Ovary (tissue), 9 donors: ENCODE data around the gene HLA-G. TPM values are rescaled to one million over a fixed set of nuclear protein-coding genes. Genes with fewer than 3 reads are reported as not detected.

ENCODE experiments used
- DNase-seq, 5 donors: peaks; one replicate each; pipeline ENCODE4 v3.0.0-alpha.2; 2019 to 2020
- H3K27ac ChIP-seq, 2 donors: fragments of 200-600 bp; one replicate each; pipeline versions ENCODE4 v1.5.1 to v1.8.0; 2019 to 2022
- H3K27me3 ChIP-seq: fragments of 200-600 bp; one replicate; pipeline ENCODE4 v1.8.0; 2022
- H3K36me3 ChIP-seq: fragments of 200-600 bp; sonication (generic); one replicate; pipeline ENCODE4 v1.5.1; 2019
- H3K4me1 ChIP-seq: one replicate; pipeline ENCODE4 v1.8.1; 2013; ENCODE audit warnings: mild to moderate bottlenecking, moderate library complexity; ENCODE audit not compliant: insufficient read depth
- H3K4me3 ChIP-seq: fragments of 200-600 bp; sonication (generic); one replicate; pipeline ENCODE4 v1.5.1; 2017
- H3K9me3 ChIP-seq, 2 donors: fragments of 200-600 bp in 1 of 2; sonication (generic) in 1 of 2; one replicate each; pipeline versions ENCODE4 v1.5.1 to v1.8.1; 2013 to 2019; ENCODE audit warnings: mild to moderate bottlenecking in 1 of 2, moderate library complexity in 1 of 2
- EP300 ChIP-seq: sonication (generic); formaldehyde crosslinking; IDR thresholded peaks from one replicate; pipeline ENCODE4 v1.6.1; 2017; ENCODE audit warnings: antibody characterized with exemption
- POLR2A ChIP-seq: fragments of 450-650 bp; IDR thresholded peaks from one replicate; pipeline ENCODE4 v1.6.1; 2017; ENCODE audit warnings: antibody characterized with exemption, mild to moderate bottlenecking, moderate library complexity
- WGBS, 3 donors: extraction: QIAGEN DNeasy Blood & Tissue Kit in 1 of 3; methylation state at CpG; one replicate each; pipeline versions ENCODE4 v1.1.5 to v1.1.7; 2013 to 2017; 5-methylcytosine and 5-hydroxymethylcytosine counted together
- intact Hi-C, 4 donors: fragments of 100-400 bp; cut with DNase I; formaldehyde crosslinking; loops; one replicate each; pipeline versions ENCODE4 v1.11.0 to v1.15.1; 2022 to 2023
- polyA plus RNA-seq, 2 donors: library from polyadenylated mRNA; stranded (reverse); fragments of 200-250 nt in 1 of 2; fragments of 350-450 nt in 1 of 2; fragmentation: Illumina TruSeq in 1 of 2; extraction: RNeasy Lipid Tissue Mini Kit (QIAGEN cat#74804) in 1 of 2; gene quantifications; one replicate each; pipeline ENCODE4 v1.2.3, GENCODE V29; 2013 to 2014
- total RNA-seq, 7 donors: library from RNA; depleted of rRNA in 2 of 7; stranded (reverse); fragments of >200 nt in 2 of 7; fragmentation: NEBNext Ultra II Directional in 3 of 7; extraction: Animal tissue kit (Norgen Biotek cat#: 25700) in 3 of 7; gene quantifications; one replicate each; pipeline versions ENCODE4 v1.1.0 to v1.2.4, GENCODE V29; 2016 to 2023
- TF ChIP-seq, protein P1 (sequence below), 3 donors: fragments of 450-650 bp in 2 of 3; fragments of 200-600 bp in 1 of 3; IDR thresholded peaks; one replicate each; pipeline versions ENCODE4 v1.5.1 to v1.8.0; 2016 to 2022; ENCODE audit warnings: antibody characterized with exemption in 3 of 3, mild to moderate bottlenecking in 1 of 3
- donor health status: DM: no; HTN: no; CAD: no; lungs with moderate emphysema.
- donor health status: DM: no; HTN: no; CAD: no.
- donor health status: Bipolar disorder and iron deficiency.
- donor health status: DM: yes; HTN: yes; CAD: no.
- donor health status: DM: no; HTN: no; CAD: no.
- donor health status: DM: yes; HTN: yes; CAD: no.

Gene HLA-G
- total and polyA plus RNA-seq, 9 donors, result 0.06 to 1.1 (median 0.24) TPM; not detected in 3

DNA sequence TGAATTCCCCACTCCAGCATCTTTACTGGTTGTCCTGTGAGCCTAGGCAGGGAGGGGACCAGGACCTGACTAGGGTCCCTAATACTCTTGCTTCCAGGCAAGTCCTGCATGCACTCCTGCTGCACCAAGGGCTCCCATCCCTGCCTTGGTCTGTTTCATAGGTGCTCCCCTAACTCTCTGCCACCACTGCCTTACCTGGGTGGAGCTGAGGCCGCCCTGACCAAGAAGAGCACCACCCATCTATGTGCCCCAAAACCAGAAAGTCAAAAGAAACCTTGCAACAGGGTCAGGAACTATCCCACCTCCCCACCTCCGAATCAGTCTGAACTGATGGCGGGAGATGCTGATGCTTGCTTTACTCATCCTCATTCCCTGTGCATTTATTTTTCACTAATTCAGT is 23.6 kb downstream of the HLA-G start:
- WGBS, 3 donors, result 60 to 82% (median 61%) methylated on average over 3 of the region's 3 CpGs
- DNase-seq, result no peak
- no peaks in the 10 kb centered on the region for H3K9me3 ChIP-seq
- TF ChIP-seq EP300 (no peak), POLR2A (no peak)
- TF ChIP-seq, protein P1, sequence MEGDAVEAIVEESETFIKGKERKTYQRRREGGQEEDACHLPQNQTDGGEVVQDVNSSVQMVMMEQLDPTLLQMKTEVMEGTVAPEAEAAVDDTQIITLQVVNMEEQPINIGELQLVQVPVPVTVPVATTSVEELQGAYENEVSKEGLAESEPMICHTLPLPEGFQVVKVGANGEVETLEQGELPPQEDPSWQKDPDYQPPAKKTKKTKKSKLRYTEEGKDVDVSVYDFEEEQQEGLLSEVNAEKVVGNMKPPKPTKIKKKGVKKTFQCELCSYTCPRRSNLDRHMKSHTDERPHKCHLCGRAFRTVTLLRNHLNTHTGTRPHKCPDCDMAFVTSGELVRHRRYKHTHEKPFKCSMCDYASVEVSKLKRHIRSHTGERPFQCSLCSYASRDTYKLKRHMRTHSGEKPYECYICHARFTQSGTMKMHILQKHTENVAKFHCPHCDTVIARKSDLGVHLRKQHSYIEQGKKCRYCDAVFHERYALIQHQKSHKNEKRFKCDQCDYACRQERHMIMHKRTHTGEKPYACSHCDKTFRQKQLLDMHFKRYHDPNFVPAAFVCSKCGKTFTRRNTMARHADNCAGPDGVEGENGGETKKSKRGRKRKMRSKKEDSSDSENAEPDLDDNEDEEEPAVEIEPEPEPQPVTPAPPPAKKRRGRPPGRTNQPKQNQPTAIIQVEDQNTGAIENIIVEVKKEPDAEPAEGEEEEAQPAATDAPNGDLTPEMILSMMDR (IDR thresholded peaks at IDR 0.05), result no peak
- H3K36me3 ChIP-seq, result no peaks in the 10 kb centered on the region
- no peaks in the 10 kb centered on the region for H3K4me1 ChIP-seq
- no peak overlapping the region for H3K4me3 ChIP-seq
- H3K27ac ChIP-seq, result no peak overlapping the region
- intact Hi-C loops, result no loop called here
- H3K27me3 ChIP-seq, result no peaks in the 10 kb centered on the region

GRCh38 chr6:29853245-29853644 is 25.6 kb downstream of the HLA-G start:
- intact Hi-C loops, result no loop called here
- 40 to 80% (median 48%) methylated on average over 2 of the region's 2 CpGs for WGBS, 3 donors
- TF ChIP-seq EP300, result no peak
- TF ChIP-seq, protein P1 (IDR thresholded peaks at IDR 0.05), result no peak
- no peak for TF ChIP-seq POLR2A
- Histone ChIP-seq H3K36me3 (no peaks in the 10 kb centered on the region), H3K4me1 (no peaks in the 10 kb centered on the region), H3K27ac (no peak overlapping the region), H3K27me3 (no peaks in the 10 kb centered on the region), H3K9me3 (no peaks in the 10 kb centered on the region), H3K4me3 (no peak overlapping the region)
- no peak for DNase-seq

- H3K9me3 ChIP-seq, result no peaks in the 10 kb centered on the region
- DNase-seq, result no peak
- 58 to 74% (median 70%) methylated on average over 1 of the region's 1 CpG for WGBS, 3 donors
- no peak overlapping the region for H3K4me3 ChIP-seq
- no peaks in the 10 kb centered on the region for H3K36me3 ChIP-seq
- no peaks in the 10 kb centered on the region for H3K4me1 ChIP-seq
- no peaks in the 10 kb centered on the region for H3K27me3 ChIP-seq
- TF ChIP-seq EP300, result no peak
- no peak for TF ChIP-seq POLR2A
- TF ChIP-seq, protein P1 (IDR thresholded peaks at IDR 0.05), result no peak
- H3K27ac ChIP-seq, result no peak overlapping the region
- intact Hi-C loops, result loop anchor here in 1 of 4 donors (5.0 kb wide), 1 partner anchor 274 kb away; no protein-coding TSS in a partner anchor
These were observed 30.4 kb downstream of the HLA-G start for GRCh38 chr6:29858006-29858405.

DNA sequence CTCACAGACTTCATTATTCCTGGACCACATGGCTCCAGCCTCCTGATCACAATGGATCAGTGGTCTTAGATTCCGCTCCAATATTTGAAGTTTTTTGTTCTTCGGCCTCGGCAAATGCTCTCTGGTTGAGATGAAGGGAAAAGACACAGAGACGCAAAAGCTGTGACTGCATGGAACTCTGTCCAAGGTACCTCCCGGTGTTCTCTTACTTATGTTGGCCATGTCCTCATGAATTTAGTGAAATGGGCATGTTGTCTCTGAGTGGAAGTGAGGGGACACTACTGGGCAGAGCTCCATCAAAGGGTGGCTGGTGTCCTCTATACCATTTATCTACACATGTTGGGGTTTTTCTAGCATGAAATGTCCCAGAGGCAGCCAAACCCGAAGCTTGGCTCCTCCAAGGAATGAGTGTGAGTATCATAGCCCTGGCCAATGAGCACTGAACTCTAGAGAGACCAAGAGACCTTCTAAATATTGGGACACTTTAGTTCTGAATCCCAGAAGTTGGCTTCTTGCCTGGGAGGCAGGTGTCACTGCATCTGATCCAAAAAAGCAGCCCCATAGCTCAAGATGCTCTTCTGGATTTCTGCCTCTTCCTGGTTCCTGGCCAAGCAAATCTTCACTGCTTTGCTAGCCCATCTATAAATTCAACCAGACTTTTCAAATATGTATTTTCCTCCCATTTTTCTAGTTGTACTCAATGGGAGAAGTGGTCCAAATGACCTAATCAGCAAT is 34.1 kb downstream of the HLA-G start:
- TF ChIP-seq, protein P1 (IDR thresholded peaks at IDR 0.05), result no peak
- TF ChIP-seq EP300 (no peak), POLR2A (no peak)
- Histone ChIP-seq H3K27ac (no peak overlapping the region), H3K4me1 (no peaks in the 10 kb centered on the region), H3K27me3 (no peaks in the 10 kb centered on the region), H3K36me3 (no peaks in the 10 kb centered on the region), H3K4me3 (no peak overlapping the region), H3K9me3 (no peaks in the 10 kb centered on the region)
- no peak for DNase-seq
- intact Hi-C loops, result no loop called here
- 38 to 53% (median 40%) methylated on average over 6 of the region's 6 CpGs for WGBS, 3 donors
